Measurements from ENCODE around the gene YIPF6.
"Not testable (repeated sequence)": the region's sequence is repeated elsewhere in the genome, so short reads cannot be mapped to it uniquely, and the experiment has no call there.

The YIPF6 gene

DNA sequence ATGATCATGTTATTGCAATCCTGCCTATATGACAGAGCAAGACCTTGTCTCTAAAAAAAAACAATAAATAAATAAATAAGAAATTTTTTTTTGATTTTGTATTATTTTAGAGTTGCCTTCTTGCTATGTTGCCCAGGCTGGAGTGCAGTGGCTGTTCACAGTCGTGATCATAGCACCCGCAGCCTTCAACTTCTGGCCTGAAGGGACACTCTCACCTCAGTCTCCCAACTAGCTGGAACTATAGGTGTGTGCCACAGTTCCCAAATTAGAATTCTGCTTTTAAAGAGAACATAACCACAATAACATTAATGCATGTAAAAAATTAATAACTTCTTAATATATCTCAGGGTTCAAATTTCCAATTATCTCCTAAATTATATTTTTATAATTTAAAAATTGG, 7.8 kb downstream of the YIPF6 start:
- no peak for DNase-seq (ENCODE audit: low read depth in 2 of 2)

DNA sequence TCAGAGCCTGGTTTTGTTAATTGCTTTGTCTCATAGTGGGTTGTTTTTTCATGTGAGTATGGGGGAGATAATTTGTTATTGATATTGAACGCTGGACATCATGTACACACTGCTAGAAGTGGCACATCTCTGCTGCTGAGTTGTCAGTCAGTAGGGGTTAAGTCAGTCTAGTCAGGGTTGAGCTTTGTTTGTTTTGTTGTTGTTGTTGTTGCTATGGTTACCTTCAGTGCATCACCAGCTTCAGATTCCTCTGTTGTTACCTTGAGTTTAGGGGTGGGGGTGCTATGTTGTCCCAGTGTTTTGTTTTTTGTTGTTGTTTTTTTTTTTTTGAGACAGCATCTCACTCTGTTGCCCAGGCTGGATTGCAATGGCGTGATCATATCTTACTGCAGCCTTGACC, 9.9 kb downstream of the YIPF6 start:
- DNase-seq (ENCODE audit: low read depth in 2 of 2), result no peak

DNA sequence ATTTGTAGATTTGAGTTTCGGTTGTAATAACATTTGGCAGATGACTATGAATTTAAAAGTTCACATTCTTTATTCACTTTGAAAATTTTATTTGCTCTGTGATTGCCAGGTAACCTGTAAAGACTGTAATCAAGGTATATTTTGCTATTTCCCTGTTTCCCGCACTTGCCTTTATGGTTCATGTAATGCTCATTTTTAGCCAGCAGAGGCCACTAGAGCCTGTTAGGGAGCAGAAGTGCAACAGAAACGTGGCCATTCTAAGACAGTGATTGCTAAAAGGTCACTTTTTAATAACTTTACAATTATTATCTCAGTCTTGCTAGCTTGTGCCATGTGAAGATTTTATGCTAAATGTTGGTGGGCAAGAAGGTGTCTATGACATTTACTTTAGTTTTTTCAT, 12.4 kb downstream of the YIPF6 start:
- DNase-seq (ENCODE audit: low read depth in 2 of 2), result no peak

DNA sequence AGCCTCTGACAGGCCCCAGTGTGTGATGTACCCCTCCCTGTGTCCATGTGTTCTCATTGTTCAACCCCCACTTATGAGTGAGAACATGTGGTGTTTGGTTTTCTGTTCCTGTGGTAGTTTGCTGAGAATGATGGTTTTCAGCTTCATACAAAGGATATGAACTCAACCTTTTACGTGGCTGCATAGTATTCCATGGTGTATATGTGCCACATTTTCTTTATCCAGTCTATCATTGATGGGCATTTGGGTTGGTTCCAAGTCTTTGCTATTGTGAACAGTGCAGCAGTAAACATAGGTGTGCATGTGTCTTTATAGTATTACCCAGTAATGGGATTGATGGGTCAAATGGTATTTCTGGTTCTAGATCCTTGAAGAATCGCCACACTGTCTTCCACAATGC, 25.8 kb downstream of the YIPF6 start:
- DNase-seq (ENCODE audit: low read depth in 2 of 2), result not testable (repeated sequence)

DNA sequence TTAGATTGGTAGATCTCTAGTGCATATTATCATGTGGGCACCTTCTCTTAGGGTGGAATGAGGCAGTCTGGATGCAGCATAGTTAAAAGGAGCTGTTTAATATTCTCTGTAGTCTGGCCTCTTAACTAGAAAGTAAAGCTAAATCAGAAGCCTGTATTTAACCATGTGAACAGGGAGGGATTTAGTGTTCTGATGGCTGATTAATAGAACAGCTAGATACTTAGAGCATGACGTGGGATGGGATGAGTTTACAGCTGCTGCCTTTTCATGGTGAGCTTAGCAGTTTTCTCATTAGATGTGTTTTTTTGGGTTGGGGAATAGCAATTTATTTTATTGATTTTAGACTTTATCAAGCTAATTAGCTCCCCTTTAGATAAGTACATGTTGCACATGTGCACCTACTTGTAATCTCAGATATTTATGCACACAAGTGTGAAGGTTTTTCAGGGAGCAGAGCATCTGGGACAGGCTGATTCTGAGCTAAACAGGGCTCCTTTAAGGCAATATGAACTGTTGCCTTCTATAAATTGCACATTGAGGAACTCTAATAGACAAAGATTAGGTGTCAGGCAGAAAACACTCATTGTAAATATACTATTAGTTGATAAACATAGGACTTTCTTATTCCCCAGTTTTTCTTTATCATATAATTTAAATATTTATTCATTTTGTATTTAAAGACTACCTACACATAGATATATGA, 34.1 kb downstream of the YIPF6 start:
- no peak for DNase-seq (ENCODE audit: low read depth in 2 of 2)

DNA sequence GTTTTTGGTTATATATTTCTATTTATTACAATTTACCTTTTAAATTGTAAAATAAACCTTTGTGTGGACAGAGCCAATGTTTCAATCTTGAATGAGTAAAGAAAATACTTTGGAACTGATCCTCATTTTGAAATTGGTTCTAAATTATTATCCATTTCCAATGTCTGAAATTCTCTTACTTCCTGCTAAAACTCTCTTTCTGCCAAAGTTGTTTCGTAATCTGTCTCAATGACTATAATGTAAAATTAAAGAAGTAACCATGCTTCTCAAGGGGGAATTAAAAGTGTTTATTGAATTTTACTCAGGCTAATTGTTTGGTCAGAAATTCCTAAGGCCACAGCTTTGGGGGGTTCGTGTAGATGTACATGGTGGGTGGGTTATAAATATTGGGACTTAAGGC, 34.8 kb downstream of the YIPF6 start:
- no peak for DNase-seq (ENCODE audit: low read depth in 2 of 2)

DNA sequence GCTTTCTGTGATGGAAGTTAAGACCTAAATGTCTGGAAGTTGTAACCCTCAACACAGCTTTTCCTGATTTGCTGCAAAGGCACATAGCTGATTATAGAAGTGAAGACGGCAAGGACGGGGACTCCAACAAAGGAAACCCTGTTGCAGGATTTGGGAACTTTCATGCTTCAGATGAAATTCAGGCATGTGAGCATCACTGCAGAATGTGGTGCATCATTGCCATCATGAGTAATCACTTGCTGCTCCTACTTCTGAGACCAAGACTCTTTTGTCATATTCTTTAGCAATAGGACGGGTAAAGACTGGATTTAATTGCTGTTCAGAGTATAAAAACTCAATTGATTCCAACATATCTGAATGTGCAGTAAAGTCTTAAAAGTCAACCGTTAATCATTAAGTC, 35.8 kb downstream of the YIPF6 start:
- DNase-seq (ENCODE audit: low read depth in 2 of 2), result no peak

DNA sequence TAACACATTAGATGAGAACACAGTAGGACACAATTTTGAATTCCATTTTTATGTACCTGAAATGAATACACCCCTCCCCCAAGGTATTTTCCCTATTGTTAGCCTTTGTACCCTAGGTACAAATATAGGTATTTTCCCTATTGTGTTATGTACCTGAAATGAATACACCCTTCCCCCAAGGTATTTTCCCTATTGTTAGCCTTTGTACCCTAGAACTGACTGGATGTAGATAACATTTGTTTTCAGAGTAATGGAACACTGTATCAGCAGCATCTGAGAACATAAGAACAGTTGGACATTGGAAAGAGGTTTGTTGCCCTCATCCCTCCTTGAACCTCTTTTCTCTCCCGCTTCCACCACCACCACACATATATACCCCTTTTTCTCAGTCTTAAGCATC, 37.6 kb downstream of the YIPF6 start:
- DNase-seq (ENCODE audit: low read depth in 2 of 2), result no peak

DNA sequence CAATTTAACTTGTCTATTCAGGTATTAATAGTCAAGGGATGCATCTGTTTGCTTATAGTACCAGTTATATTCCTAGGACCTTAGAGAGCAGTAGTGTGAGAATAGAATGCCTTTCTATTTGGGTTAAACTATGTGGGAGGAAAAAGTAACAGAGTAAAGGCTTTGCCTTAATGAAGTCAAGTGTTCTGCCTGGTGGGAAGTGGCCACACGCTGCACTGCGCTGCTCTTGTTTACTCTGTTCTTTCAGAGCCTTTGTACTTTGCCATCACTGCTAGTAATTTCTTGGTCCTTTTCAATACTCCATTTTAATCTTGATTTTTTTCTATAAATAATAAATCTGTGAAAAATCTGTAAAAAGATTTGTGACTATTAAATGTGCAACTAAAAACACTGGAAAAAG, 38.0 kb downstream of the YIPF6 start:
- no peak for DNase-seq (ENCODE audit: low read depth in 2 of 2)

DNA sequence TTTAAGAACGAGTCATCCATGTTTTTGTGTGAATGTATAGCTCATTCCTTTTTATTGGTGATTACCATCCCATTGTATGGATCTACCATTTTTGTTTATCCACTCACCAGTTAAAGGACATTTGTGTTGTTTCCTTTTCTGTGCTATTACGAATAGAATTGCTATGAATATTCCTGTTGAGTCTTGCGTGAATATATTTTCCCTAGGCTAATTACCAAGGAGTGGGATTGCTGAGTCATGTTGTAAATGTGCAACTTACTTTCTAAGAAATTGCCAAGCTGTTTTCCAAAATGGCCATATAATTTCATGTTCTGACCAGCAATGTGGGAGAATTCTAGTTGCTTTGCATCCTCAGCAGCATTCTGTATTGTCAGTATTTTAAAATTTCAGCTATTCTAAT, 51.3 kb downstream of the YIPF6 start:
- no peak for DNase-seq (ENCODE audit: low read depth in 2 of 2)

DNA sequence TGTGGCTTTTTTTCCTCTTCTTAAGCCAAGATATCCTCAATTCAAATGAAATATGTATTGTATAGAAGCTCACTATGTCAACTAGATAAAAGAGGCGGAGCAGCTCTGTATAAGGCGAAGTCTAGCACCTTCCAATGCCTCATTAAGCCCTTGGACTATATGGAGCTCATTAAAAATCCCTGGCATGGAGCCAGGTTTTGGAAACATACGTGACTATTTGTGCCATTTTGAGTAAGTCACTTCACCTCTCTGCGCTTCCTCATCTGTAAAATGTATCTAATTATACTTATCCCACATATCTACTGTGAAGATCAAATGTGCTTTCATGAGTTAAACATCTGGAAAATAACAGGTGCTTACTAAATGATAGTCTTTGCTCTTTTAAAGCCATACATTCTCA, 57.2 kb downstream of the YIPF6 start:
- DNase-seq (ENCODE audit: low read depth in 2 of 2), result no peak

DNA sequence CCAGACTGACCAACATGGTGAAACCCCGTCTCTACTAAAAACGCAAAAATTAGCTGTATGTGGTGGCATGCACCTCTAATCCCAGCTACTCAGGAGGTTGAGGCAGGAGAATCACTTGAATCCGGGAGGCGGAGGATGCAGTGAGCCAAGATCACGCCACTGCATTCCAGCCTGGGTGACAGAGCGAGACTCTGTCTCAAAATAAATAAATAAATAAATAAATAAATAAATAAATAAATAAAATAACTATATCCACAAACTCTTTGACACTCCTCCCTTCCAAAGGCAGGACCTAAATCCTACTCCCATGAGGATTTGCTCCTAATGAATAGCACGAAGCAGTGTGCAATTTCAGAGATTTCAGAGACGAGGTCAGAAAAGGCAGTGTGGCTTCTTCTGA, 58.3 kb downstream of the YIPF6 start:
- DNase-seq (ENCODE audit: low read depth in 2 of 2), result not testable (repeated sequence)

DNA sequence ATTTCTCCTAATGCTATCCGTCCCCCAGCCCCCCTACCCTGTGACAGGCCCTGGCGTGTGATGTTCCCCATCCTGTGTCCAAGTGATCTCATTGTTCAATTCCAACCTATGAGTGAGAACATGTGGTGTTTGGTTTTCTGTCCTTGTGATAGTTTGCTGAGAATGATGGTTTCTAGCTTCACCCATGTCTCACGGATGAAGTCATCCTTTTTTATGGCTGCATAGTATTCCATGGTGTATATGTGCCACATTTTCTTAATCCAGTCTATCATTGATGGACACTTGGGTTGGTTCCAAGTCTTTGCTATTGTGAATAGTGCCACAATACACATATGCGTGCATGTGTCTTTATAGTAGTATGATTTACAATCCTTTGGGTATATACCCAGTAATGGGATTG, 61.1 kb downstream of the YIPF6 start:
- not testable (repeated sequence) for DNase-seq (ENCODE audit: low read depth in 2 of 2)

DNA sequence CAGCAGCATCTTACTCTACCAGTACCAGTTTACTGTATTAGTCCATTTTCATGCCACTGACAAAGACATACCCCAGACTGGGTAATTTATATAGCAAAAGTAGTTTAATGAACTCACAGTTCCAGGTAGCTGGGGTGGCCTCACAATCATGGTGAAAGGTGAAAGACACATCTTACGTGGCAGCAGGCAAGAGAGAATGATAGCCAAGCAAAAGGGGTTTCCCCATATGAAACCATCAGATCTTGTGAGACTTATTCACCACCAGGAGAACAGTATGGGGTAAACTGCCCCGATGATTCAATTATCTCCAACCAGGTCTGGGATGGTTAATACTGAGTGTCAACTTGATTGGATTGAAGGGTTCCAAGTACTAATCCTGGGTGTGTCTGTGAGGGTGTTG, 69.3 kb downstream of the YIPF6 start:
- DNase-seq (ENCODE audit: low read depth in 2 of 2), result no peak

DNA sequence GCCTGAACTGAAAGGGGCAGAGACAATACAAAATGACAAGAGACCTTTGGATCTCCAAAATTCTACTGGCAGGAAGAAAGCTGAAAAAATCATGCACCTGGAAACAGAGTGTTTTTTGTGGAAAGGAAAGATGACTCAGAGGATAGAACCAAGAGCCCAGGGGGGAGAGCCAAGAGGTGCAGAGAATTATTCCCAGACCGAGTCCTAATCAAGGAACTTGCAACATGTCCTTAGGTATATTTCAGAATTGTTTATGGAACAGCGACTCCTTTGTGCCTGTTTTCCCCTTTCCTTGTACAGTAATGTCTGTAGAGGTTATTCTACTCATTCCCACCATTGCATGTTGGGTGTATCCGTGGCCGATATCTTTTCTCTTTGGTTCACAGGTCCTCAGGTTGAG, 71.7 kb downstream of the YIPF6 start:
- no peak for DNase-seq (ENCODE audit: low read depth in 2 of 2)

DNA sequence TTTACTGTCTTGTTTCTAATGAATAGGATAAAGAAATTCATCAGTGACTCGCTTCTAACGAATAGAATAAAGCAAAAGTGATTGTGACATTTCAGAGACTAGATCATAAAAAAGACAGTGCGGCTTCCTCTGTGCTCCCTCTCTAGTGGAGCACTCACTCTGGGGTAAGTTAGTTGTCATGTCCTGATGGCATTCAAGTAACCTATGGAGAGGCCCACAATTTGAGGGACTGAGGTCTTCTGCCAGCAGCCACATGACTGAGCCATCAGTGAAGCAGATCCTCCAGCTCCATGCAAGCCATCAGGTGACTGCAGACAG, 72.4 kb downstream of the YIPF6 start:
- no peak for DNase-seq (ENCODE audit: low read depth in 2 of 2)

DNA sequence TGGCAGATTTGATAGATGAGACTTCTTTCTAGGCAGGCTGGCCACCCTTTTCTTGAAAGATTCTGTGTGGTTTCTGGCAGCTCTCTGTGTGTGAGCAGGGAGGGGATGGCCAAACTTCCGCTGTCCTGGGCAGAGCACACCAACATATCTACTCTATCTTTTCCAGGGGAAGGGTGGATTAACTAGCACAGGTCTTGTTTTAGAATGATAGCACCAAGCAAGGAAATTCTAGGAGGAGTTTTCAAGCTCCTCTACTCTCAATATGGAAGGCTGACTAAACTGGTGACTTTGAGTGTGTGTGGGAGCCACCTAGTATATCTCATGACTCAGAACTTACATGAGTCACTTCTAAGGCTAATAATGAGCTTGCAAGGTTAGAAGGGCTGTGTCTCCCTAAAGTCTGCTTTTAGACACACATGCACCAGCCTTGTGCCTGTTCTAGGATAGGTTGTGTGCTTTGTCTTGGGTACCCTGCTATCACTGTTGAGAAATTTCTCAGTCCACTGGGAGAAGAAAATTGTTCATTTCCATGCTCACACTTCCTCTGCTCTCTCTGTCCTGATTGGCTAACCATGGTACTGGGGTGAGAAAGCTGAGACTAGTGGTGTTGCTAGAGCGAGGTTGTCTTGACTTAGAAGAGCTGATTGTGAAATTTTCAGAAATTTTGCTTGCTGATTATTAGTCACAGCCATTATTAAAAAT, 72.9 kb downstream of the YIPF6 start:
- no peak for DNase-seq (ENCODE audit: low read depth in 2 of 2)

DNA sequence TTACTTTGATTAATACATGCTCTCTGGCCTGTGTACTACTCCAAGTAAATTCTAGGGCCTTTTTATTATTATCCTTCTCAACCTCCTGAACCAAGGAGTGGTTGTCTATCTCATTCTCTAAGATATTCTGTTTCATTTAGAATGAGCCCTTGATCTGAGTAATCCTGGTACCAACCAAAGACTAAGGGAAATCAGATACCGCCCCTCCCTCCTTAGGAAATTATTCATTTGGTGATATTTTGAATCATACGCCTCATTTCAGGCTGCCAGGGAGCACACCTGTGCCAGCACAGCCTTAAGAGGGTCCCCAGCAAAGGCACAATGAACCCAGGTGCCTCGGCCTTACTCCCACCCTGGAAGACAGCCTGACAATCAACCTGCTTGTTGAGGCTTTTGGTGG, 75.4 kb downstream of the YIPF6 start:
- DNase-seq (ENCODE audit: low read depth in 2 of 2), result no peak

DNA sequence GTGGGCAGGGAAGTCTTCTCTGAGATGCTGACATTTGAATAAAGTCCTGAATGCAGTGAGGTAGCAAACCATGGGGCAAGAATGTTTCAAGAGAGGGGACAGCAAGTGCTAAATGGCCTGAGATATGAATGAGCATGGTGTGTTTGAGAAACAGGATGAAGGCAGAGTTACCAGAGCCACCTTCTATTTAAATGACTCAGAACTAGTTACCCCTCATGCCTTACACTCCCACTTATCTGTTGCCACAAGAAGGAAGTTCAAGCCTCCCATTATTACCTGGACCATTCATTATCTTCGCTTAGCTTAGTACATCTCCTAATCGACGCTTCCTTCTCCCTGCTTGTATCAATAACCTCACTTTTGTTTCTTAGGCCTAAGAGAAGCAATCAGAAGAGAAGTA, 81.0 kb downstream of the YIPF6 start:
- DNase-seq (ENCODE audit: low read depth in 2 of 2), result no peak

DNA sequence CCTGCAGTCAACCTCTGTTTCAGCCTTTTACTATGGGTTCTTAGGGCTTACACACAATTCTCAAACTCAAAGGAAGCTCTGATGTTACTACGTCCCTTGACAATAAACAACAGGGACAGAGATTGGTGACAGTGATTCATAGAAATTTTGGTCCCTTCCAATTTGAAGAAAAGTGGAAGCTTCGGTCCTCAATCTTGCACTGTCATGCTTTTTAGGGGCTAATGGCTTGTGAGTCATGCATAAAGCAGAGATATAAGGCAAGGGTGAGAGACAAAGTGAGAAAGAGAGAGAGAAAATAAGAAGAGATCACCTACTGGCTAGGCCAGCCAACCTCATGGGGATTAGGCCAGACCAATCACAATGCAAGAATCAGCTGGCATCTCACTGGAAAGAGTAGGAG, 85.4 kb downstream of the YIPF6 start:
- no peak for DNase-seq (ENCODE audit: low read depth in 2 of 2)
